SK-N-SH treated with all-trans-retinoic acid at 6 μM for 48 hours (cell line): ENCODE data around the gene FER.

Experiments used
- ATAC-seq: fragments of 200-7000 bp; cut with Tn5 transposase; 3 replicates; pipeline ENCODE4 v1.9.1; 2020; ENCODE audit warnings: mild to moderate bottlenecking, moderate library complexity
- ARNTL ChIP-seq: fragments of 450-650 bp; formaldehyde crosslinking; IDR thresholded peaks from 2 replicates; pipeline ENCODE4 v1.5.0; 2020; ENCODE audit warnings: low read depth, mild to moderate bottlenecking, moderate library complexity, borderline replicate concordance
- BACH2 ChIP-seq: fragments of 250-450 bp; sonication (Bioruptor Pico); IDR thresholded peaks from 2 replicates; pipeline ENCODE4 v1.9.0; 2021; ENCODE audit warnings: mild to moderate bottlenecking, borderline replicate concordance
- CREB5 ChIP-seq: fragments of 250-450 bp; sonication (Bioruptor Pico); IDR thresholded peaks from 2 replicates; pipeline ENCODE4 v1.5.1; 2020; ENCODE audit warnings: low read depth, mild to moderate bottlenecking, moderate library complexity
- CSDC2 ChIP-seq: fragments of 250-450 bp; sonication (Bioruptor Pico); IDR thresholded peaks from 2 replicates; pipeline ENCODE4 v1.5.0; 2020; ENCODE audit warnings: mild to moderate bottlenecking, moderate library complexity
- ESRRG ChIP-seq: fragments of 250-450 bp; sonication (Bioruptor Pico); IDR thresholded peaks from 2 replicates; pipeline ENCODE4 v1.6.1; 2021; ENCODE audit warnings: mild to moderate bottlenecking
- GLIS3 ChIP-seq: fragments of 250-450 bp; sonication (Bioruptor Pico); IDR thresholded peaks from 2 replicates; pipeline ENCODE4 v1.5.0; 2020; ENCODE audit warnings: mild to moderate bottlenecking, moderate library complexity
- ISL1 ChIP-seq: fragments of 250-450 bp; sonication (Bioruptor Pico); IDR thresholded peaks from 2 replicates; pipeline ENCODE4 v2.1.2; 2022; ENCODE audit warnings: mild to moderate bottlenecking, moderate library complexity
- POU6F1 ChIP-seq: fragments of 250-450 bp; sonication (Bioruptor Pico); IDR thresholded peaks from 2 replicates; pipeline ENCODE4 v1.8.0; 2021; ENCODE audit warnings: low read depth, mild to moderate bottlenecking, moderate library complexity, borderline replicate concordance
- PPARA ChIP-seq: fragments of 250-450 bp; sonication (Bioruptor Pico); IDR thresholded peaks from 2 replicates; pipeline ENCODE4 v1.5.0; 2020; ENCODE audit warnings: mild to moderate bottlenecking, borderline replicate concordance
- RARB ChIP-seq: fragments of 250-450 bp; sonication (Bioruptor Pico); IDR thresholded peaks from 2 replicates; pipeline ENCODE4 v1.8.0; 2021; ENCODE audit warnings: mild to moderate bottlenecking, moderate library complexity
- SNAI2 ChIP-seq: fragments of 250-450 bp; sonication (Bioruptor Pico); IDR thresholded peaks from 2 replicates; pipeline ENCODE4 v1.5.0; 2020; ENCODE audit warnings: mild to moderate bottlenecking, moderate library complexity
- TCF4 ChIP-seq: fragments of 250-450 bp; sonication (Bioruptor Pico); IDR thresholded peaks from 2 replicates; pipeline ENCODE4 v1.8.0; 2021; ENCODE audit warnings: mild to moderate bottlenecking, moderate library complexity, borderline replicate concordance
- TSHZ2 ChIP-seq: fragments of 250-450 bp; sonication (Bioruptor Pico); IDR thresholded peaks from 2 replicates; pipeline ENCODE4 v1.5.0; 2020; ENCODE audit warnings: mild to moderate bottlenecking, moderate library complexity
- ZC3H10 ChIP-seq: fragments of 250-450 bp; sonication (Bioruptor Pico); IDR thresholded peaks from 2 replicates; pipeline ENCODE4 v1.5.1; 2021; ENCODE audit warnings: mild to moderate bottlenecking, moderate library complexity
- ZFP3 ChIP-seq: fragments of 250-450 bp; sonication (Bioruptor Pico); IDR thresholded peaks from 2 replicates; pipeline ENCODE4 v1.5.0; 2020; ENCODE audit warnings: mild to moderate bottlenecking, moderate library complexity
- ZFP30 ChIP-seq: fragments of 450-650 bp; formaldehyde crosslinking; IDR thresholded peaks from 2 replicates; pipeline ENCODE4 v1.5.0; 2022; ENCODE audit warnings: mild to moderate bottlenecking, moderate library complexity
- ZNF565 ChIP-seq: fragments of 450-650 bp; formaldehyde crosslinking; conservative IDR thresholded peaks from 2 replicates; pipeline ENCODE4 v1.5.0; 2020; ENCODE audit warnings: low read depth, mild to moderate bottlenecking, moderate library complexity
- ZNF8 ChIP-seq: fragments of 450-650 bp; formaldehyde crosslinking; IDR thresholded peaks from 2 replicates; pipeline ENCODE4 v1.5.0; 2020; ENCODE audit warnings: mild to moderate bottlenecking, moderate library complexity
- TF ChIP-seq, protein P1 (sequence below): fragments of 250-450 bp; sonication (Bioruptor Pico); IDR thresholded peaks from 2 replicates; pipeline ENCODE4 v1.5.1; 2021; ENCODE audit warnings: mild to moderate bottlenecking, moderate library complexity
- TF ChIP-seq, protein P2 (sequence below): fragments of 250-450 bp; sonication (Bioruptor Pico); IDR thresholded peaks from 2 replicates; pipeline ENCODE4 v1.8.0; 2020; ENCODE audit warnings: mild to moderate bottlenecking, moderate library complexity, borderline replicate concordance

FER gene

GRCh38 chr5:108946008-108946407, 198.3 kb downstream of the FER start:
- ATAC-seq, result no peak
- TF ChIP-seq, protein P1, sequence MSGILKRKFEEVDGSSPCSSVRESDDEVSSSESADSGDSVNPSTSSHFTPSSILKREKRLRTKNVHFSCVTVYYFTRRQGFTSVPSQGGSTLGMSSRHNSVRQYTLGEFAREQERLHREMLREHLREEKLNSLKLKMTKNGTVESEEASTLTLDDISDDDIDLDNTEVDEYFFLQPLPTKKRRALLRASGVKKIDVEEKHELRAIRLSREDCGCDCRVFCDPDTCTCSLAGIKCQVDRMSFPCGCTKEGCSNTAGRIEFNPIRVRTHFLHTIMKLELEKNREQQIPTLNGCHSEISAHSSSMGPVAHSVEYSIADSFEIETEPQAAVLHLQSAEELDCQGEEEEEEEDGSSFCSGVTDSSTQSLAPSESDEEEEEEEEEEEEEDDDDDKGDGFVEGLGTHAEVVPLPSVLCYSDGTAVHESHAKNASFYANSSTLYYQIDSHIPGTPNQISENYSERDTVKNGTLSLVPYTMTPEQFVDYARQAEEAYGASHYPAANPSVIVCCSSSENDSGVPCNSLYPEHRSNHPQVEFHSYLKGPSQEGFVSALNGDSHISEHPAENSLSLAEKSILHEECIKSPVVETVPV (CRISPR knock-in tag), result no peak
- TF ChIP-seq TSHZ2, result no peak
- no peak for TF ChIP-seq PPARA
- TF ChIP-seq ZNF565, result no peak
- no peak for TF ChIP-seq POU6F1 (CRISPR knock-in tag)
- no peak for TF ChIP-seq ISL1
- no peak for TF ChIP-seq CREB5 (CRISPR knock-in tag)
- TF ChIP-seq SNAI2 (CRISPR knock-in tag), result no peak
- no peak for TF ChIP-seq ZC3H10 (CRISPR knock-in tag)
- TF ChIP-seq, protein P2, sequence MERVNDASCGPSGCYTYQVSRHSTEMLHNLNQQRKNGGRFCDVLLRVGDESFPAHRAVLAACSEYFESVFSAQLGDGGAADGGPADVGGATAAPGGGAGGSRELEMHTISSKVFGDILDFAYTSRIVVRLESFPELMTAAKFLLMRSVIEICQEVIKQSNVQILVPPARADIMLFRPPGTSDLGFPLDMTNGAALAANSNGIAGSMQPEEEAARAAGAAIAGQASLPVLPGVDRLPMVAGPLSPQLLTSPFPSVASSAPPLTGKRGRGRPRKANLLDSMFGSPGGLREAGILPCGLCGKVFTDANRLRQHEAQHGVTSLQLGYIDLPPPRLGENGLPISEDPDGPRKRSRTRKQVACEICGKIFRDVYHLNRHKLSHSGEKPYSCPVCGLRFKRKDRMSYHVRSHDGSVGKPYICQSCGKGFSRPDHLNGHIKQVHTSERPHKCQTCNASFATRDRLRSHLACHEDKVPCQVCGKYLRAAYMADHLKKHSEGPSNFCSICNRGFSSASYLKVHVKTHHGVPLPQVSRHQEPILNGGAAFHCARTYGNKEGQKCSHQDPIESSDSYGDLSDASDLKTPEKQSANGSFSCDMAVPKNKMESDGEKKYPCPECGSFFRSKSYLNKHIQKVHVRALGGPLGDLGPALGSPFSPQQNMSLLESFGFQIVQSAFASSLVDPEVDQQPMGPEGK, result no peak
- TF ChIP-seq ZNF8 (CRISPR knock-in tag), result no peak
- no peak for TF ChIP-seq ZFP30
- TF ChIP-seq RARB (CRISPR knock-in tag), result no peak

GRCh38 chr5:108947164-108947563, 199.5 kb downstream of the FER start:
- ATAC-seq, result no peak
- TF ChIP-seq TCF4, result no peak
- no peak for TF ChIP-seq GLIS3
- TF ChIP-seq BACH2 (CRISPR knock-in tag), result no peak
- TF ChIP-seq ZNF8 (CRISPR knock-in tag), result no peak
- TF ChIP-seq RARB (CRISPR knock-in tag), result no peak
- no peak for TF ChIP-seq ARNTL (CRISPR knock-in tag)
- no peak for TF ChIP-seq ZFP30
- TF ChIP-seq ZFP3 (CRISPR knock-in tag), result no peak
- TF ChIP-seq PPARA, result no peak
- no peak for TF ChIP-seq ISL1
- no peak for TF ChIP-seq CSDC2 (CRISPR knock-in tag)

DNA sequence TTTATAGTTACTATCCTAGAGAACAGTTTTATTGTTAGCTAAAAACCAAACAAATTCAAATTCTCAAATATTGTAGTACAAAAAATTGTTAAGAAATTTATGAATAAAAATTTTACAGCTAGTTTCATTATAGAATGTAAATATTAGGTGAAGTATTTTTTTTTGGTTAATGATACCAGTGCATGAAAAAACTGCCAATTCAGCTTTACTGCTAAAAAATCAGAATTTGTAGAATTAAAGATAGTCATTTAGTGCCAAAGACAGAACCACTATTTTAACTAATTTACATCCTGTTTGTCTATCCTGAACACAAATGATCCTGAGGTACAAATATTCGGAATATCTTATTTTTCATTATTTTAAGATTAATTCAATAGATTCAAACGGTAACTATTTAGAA, 202.6 kb downstream of the FER start:
- TF ChIP-seq ZFP3 (CRISPR knock-in tag), result no peak
- no peak for TF ChIP-seq CSDC2 (CRISPR knock-in tag)
- no peak for ATAC-seq

- TF ChIP-seq POU6F1 (CRISPR knock-in tag) (no peak), TCF4 (no peak), TSHZ2 (no peak), ESRRG (CRISPR knock-in tag) (no peak)
- ATAC-seq, result no peak
Observed at GRCh38 chr5:108953940-108954339, 206.2 kb downstream of the FER start.
